Ramos (cell line): ENCODE measurements around the gene IKZF1.

ENCODE experiments used
- in situ Hi-C: fragments of 300-500 bp; cut with MboI; formaldehyde crosslinking; loops from one replicate; pipeline ENCODE4 v1.14.3; 2022; ENCODE audit warnings: low sequenced_read_pairs; ENCODE audit not compliant: unreplicated experiment

Gene IKZF1

GRCh38 chr7:50426280-50427045 is 121.9 kb downstream of the IKZF1 start:
- in situ Hi-C loops: no loop called here

GRCh38 chr7:50427518-50427917 is 123.0 kb downstream of the IKZF1 start:
- in situ Hi-C loops: no loop called here

- in situ Hi-C loops: no loop called here
Measured at GRCh38 chr7:50428911-50429310, 124.4 kb downstream of the IKZF1 start.

GRCh38 chr7:50431316-50431715 is 126.8 kb downstream of the IKZF1 start:
- in situ Hi-C loops: no loop called here

GRCh38 chr7:50431722-50432305 is 127.3 kb downstream of the IKZF1 start:
- in situ Hi-C loops: no loop called here

- in situ Hi-C loops: no loop called here
Measured at GRCh38 chr7:50436133-50436806, 131.8 kb downstream of the IKZF1 start.

GRCh38 chr7:50446542-50446960 is 142.0 kb downstream of the IKZF1 start:
- in situ Hi-C loops: no loop called here

GRCh38 chr7:50448823-50449222 is 144.3 kb downstream of the IKZF1 start:
- in situ Hi-C loops: no loop called here

- in situ Hi-C loops: no loop called here
Measured at GRCh38 chr7:50449501-50449880, 145.0 kb downstream of the IKZF1 start.

GRCh38 chr7:50449881-50450589 is 145.5 kb downstream of the IKZF1 start, which contains the start of gene FIGNL1:
Gene FIGNL1 (minus strand): TSS chr7:50450350. CDS start chr7:50447287, 3,063 bp downstream.
- in situ Hi-C loops: no loop called here

- in situ Hi-C loops: no loop called here
Measured at GRCh38 chr7:50450590-50451032, 146.1 kb downstream of the IKZF1 start.
